LoVo (cell line): Measurements from ENCODE around the gene MARS2.
"Not testable (repeated sequence)": the region's sequence is repeated elsewhere in the genome, so short reads cannot be mapped to it uniquely, and the experiment has no call there.

ENCODE experiments used
- DNase-seq: peaks from one replicate; pipeline ENCODE4 v3.0.0-alpha.2; 2016; ENCODE audit warnings: low spot score

Gene MARS2

DNA sequence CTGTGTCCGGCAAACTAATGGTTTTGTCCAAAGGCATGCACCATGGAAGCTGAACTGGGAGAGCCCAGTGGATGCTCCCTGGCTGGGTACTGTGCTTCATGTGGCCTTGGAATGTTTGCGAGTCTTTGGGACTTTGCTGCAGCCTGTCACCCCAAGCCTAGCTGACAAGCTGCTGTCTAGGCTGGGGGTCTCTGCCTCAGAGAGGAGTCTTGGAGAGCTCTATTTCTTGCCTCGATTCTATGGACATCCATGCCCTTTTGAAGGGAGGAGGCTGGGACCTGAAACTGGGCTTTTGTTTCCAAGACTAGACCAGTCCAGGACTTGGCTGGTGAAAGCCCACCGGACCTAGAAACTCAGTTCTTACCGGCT lies 1.7 kb downstream of the MARS2 start:
- DNase-seq, result no peak

DNA sequence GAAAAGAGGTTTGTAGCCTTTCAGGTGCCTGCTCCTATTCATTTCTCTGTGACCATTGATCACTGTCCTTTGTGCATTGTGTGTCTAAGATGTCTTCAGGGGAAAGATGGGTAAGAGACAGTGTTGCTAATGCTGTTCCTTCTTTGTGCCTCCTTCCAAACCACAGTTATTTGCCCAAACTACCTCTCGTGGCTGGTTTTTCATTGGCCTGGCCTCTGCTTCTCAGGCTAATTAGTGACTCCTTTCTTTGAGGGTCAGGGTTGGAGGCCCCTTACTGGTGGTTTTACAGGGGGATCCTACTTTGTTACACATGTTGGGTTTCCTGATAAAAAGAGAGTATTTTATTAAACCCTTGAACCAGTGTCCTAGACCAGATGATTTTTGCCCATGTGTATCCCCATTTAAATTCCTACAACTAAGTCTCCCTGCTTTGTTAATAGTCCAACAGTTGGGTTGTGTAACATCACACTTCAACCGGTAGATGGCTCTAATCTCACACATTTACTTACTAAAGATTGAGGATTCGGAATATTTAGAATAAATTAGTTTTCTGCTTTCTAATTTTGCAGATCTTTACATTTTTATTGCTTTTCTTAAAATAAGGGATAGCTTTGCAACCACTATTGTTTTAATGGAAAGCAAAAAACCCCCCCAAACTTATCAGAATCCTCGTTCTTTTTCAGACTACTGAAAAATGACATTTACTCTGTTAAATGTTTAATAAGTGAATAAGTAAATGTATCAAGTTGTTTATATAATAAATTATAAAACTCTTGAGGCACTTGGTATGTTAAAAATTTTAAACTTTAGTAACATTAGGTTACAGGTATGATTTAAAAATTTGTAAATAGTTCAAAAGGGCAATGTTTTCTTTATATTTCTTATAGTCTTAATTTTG lies 2.4 kb downstream of the MARS2 start:
- DNase-seq, result peak; percentile 47

DNA sequence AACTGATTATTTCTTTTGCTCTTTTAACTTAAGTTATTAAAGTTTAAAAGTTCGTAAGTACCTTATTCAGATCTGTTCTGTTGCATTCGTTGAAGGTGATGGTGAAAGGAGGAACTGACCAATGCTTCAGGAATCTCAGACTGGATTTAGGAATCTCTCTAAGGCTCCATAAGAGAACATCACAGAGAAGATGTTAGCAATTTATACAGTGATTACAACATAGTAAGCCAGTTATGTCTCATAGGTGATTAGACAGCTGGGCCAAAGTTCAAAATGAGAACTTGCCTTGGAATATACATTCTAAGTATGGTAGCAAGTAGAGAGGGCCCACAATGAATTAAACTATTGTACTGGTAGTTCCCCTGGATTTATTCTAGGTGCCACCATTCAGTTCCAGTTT lies 3.2 kb downstream of the MARS2 start:
- DNase-seq, result peak; percentile 8

DNA sequence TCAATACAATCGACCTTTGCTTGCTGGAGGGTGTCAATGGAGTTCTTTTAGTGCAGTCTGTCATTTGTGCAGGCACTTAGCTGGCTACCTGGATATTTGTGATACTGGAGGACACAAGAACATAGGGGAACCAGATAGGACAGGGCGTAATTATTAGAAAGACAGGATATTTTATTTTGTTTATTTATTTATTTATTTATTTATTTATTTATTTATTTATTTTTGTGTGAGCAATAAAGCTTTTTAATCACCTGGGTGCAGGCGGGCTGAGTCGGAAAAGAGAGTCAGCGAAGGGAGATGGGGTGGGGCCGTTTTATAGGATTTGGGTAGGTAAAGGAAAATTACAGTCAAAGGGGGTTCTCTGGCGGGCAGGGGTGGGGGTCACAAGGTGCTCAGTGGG lies 4.0 kb downstream of the MARS2 start:
- DNase-seq, result not testable (repeated sequence)

DNA sequence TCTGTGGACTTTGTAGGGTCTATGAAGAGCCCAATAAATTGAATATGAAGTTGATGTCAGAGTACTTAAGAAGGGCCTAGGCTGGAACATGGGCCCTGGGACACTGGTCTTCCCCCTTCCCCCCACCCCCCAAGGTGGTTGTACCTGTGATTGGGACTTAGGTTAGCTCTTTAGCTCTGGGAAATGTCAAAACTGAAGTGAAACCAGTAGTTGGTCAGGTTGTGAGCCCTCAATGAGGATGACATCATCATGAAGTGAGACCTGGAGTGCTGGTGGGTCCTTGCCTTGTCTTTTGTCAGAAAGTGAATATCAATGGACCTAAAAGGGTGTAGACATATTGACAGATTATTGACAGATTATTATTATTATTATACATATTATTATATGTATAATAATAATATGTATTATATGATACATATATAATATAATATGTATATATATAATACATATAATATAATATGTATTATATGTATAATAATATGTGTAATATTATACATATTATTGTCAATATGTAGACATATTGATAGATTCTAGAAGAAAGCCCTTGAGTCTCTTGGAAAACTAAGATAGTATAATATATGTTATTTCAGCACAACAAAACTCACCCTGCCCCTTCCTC lies 5.4 kb downstream of the MARS2 start:
- DNase-seq, result no peak

DNA sequence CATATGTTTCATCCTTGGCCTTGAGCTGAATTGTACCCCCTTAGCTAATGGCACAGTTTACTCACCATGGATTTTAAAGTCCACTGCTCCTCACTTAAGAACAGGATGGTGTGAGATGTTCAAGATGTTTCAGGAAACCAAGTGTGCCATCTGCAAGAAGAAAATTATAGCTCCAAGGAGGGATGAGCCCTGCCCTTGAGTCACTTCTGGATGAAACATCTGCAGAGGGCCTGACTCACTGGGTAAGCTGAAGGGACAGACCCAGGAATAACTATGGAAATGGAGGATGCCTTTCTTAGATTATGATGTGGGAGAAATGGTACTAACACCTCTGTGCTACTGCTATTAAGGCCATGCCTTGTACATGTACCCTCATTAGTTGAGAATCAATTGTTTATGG lies 6.4 kb downstream of the MARS2 start:
- DNase-seq, result no peak

DNA sequence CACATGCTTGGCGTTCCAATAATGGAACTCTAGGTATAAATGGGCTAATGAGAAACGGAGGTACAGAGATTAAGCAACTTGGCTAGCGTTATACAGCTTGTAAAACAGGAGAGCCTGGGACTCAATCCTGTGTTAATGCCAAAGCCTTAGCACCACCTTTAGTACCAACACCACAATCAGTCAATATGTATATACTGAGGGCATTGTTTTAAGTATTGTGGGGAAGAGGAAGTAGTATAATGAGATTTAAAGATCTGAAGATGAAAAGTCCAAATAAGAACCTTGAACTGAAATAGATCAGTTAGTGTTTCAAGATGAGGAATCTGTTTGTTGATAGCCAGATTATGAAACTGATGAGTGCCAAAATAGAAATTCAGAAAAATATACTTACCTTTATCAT lies 8.1 kb downstream of the MARS2 start:
- no peak for DNase-seq

DNA sequence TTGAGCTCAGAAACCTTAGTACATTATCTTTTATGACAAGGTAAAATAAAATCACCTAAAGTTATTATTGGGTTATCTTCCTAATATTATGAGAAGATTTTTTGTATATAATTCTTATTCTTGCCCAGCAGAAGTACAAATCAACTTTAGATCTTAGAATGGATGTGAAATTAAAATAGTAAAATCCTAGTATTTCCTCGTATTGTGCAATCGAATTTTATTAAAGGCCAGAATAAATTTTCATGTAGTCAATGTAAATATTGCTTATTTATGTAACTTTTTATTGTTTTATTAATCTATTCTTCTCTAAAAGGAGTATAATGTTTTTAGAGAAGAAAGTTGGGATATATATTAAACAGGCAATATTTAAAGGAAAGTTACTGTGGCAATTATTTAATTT lies 12.7 kb downstream of the MARS2 start:
- no peak for DNase-seq

DNA sequence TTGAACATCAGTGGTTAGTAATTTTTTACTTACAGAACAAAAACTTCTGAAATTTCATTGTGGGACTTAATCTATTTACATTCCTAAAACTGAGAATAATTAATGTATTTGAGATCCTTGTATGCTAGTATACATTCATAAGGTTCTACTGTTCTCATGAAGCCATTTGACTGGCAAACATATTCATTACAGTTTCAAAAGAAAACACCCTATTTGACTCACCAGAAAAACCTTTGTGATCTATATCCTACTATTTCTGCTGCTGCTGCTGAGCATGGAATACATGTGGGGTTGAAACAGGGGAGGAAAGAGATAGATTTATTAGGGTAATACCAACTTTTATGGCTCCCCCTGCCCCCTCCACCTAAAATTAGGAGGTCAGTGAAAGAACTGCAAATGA lies 21.8 kb downstream of the MARS2 start:
- DNase-seq, result no peak

DNA sequence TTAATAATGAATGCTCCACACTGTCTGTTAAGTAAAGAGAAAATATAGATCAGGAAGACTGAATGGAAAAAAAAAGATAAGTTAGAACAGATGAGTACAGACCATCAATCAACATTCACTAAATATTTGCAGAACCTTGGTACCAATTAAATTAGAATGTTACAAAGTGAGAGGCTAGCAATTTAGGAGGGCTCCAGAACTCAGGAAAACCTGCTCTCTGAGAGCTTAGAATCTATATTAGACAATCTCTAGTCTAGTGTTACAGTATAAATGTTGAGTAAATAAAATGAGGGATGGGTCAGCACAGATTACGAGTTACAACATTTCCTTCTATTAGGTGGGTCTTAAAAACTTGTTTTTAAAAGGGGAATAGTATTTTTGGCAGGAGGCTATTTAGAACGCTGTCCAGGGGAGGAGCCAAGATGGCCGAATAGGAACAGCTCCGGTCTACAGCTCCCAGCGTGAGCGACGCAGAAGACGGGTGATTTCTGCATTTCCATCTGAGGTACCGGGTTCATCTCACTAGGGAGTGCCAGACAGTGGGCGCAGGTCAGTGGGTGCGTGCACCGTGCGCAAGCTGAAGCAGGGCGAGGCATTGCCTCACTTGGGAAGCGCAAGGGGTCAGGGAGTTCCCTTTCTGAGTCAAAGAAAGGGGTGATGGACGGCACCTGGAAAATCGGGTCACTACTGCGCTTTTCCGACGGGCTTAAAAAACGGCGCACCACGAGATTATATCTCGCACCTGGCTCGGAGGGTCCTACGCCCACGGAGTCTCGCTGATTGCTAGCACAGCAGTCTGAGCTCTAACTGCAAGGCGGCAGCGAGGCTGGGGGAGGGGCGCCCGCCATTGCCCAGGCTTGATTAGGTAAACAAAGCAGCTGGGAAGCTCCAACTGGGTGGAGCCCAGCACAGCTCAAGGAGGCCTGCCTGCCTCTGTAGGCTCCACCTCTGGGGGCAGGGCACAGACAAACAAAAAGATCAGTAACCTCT lies 23.7 kb downstream of the MARS2 start:
- not testable (repeated sequence) for DNase-seq

DNA sequence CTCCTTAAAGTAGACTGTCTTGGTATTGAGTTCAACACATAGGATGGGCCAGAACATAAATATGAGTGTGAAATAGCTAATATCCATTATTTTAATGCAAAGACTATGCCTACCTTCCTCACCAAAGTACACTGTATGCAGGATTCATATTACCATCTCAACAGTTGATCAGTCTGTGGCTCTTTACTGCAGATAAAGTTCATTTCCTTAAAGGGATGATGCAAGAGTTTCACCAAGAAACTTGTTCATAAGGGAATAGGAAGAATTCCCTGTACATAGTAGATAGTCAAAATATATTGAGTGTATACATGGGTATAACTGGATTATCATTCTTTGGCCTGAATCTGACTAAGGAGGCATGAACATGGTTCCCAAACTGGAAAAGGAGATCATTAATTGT lies 35.0 kb downstream of the MARS2 start:
- no peak for DNase-seq
